ENCODE results near the gene PDXDC1. TPM values are rescaled to one million over a fixed set of nuclear protein-coding genes. Genes with fewer than 3 reads are reported as not detected.

PDXDC1 gene
- total RNA-seq, result 78.4 and 79.1 TPM in 2 replicates

GRCh38 chr16:14974656-14975417 lies at the start of gene PDXDC1:
Gene PDXDC1 (plus strand): TSS chr16:14975026. CDS start chr16:14975200, 174 bp downstream.

GRCh38 chr16:14937143-14937542 lies 37.7 kb upstream of the PDXDC1 start, which contains the start of gene NPIPA1:
Gene NPIPA1 (plus strand): TSS chr16:14937443. CDS start chr16:14937443, 0 bp downstream.

GRCh38 chr16:15093955-15094827 lies 119.4 kb downstream of the PDXDC1 start, which contains the start of gene RRN3:
Gene RRN3 (minus strand): TSS chr16:15094272. CDS start chr16:15094233, 39 bp downstream.

Other genes with a start within 250 kb of the PDXDC1 start
- gene NPIPA2, start 232.5 kb upstream of the PDXDC1 start, total RNA-seq, result 0.33 and 1.2 TPM in 2 replicates
- 122 and 148 TPM in 2 replicates for gene NOMO1, start 141.3 kb upstream of the PDXDC1 start, total RNA-seq
- gene NPIPA1, start 37.6 kb upstream of the PDXDC1 start, total RNA-seq, result 79.7 and 90.5 TPM in 2 replicates
- 102 and 115 TPM in 2 replicates for gene NTAN1, start 81.0 kb downstream of the PDXDC1 start, total RNA-seq
- 30.3 and 37.1 TPM in 2 replicates for gene RRN3, start 119.2 kb downstream of the PDXDC1 start, total RNA-seq

All from smooth muscle cell of trachea (primary cell).